GM19468 (cell line): ENCODE data around the gene SIGLEC1.

ENCODE experiments used
- ATAC-seq: cut with Tn5 transposase; IDR thresholded peaks from one replicate; pipeline ENCODE4 v1.9.1; 2021; ENCODE audit warnings: mild to moderate bottlenecking, moderate library complexity, moderate number of reproducible peaks; ENCODE audit not compliant: unreplicated experiment; ENCODE audit errors: extremely low read depth

The SIGLEC1 gene

DNA sequence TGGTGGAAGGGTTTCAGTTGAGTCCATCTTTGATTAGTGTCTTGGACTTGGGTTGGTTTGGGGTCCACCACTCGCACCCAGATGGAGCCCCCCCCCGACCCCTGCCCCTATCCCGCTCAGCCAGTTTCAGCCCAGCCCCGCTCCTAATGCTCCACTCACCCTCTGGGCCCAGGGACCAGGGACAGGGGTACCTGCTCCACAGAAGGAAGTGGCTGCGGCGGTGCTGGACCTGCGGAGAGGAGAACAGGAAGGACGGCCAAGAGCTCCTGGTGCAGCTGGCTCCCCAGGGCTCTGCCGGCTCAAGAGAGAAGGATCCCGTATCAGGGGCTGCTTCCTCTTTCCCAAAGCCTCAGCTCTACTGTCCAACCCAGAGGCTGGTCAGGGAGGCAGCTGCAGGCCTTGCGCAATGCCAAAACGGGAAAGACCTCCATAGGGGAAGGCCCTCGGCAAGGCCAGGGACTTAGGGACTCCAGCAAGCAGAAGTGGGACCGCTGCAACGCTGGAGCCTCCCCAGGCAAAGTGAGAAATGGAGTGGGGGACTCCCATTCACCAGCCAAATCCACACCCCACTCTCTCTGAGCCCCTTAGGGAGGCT is at the start of gene SIGLEC1:
TSS of gene SIGLEC1 (minus strand) at position 322 of the 595 bp plus-strand sequence. CDS start 5,472 bp downstream, outside the sequence.
- ATAC-seq, result no peak

GRCh38 chr20:3760655-3761348 is 48.4 kb upstream of the SIGLEC1 start:
- no peak for ATAC-seq

DNA sequence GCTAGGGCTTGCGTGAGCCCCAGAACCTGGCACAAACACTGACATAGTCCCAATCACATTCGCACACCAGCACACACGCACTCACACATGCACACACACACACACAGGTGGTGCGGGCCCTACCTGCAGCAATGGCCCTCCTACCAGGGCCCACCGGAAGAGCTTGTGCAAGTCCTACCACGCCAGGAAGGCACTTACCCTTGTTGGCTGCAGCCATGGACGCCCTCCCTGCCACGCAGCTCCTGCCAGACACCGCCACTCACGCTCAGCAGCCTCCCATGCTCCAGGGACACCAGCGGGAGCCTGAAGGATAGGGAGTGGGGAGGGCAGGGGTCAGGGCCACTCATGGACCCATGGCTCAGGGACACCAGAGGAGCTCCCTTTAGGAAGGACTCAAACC is 47.5 kb upstream of the SIGLEC1 start:
- ATAC-seq, result no peak

GRCh38 chr20:3759316-3759823 is 47.0 kb upstream of the SIGLEC1 start:
- ATAC-seq, result no peak

DNA sequence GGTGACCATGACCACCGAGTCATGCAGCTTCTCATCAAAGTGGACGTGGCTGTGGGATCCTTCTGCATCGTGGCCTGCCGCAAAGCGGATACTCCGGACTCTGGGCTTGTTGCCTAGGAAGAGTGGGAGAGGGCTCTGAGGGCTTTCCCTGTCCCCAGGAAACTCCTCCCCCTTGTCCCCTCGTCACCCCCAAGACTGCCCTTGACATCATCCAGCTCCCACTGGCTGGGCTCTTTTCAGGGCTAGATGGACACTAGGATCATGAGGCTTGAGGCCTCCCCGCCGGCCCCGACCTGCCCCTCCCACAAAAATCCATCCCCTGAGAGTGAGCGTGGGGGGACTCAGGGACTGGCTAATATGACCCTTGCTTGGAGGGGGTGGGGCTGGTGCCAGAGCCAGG is 46.2 kb upstream of the SIGLEC1 start:
- ATAC-seq, result no peak

GRCh38 chr20:3757268-3757667 is 44.9 kb upstream of the SIGLEC1 start:
- ATAC-seq, result no peak

GRCh38 chr20:3755814-3756480 is 43.5 kb upstream of the SIGLEC1 start:
- no peak for ATAC-seq

DNA sequence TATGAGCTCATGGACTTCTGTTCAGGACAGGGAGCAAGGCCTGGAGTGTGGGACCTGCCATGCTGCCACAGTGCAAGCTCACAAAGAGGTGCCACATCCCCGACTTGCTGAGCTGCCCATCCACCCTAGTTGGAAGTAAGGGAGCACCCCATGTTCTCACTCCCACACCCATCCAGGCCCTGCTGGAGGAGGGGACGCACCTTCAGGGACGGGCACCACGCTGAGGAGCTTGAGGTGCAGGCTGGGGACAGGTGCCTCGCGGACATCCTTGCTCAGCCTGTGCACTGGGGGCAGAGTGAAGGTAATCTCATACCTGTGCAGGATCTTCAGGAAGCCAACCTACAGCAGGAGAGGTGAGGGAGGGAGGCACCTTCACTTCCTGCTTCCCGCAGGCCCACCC is 42.9 kb upstream of the SIGLEC1 start:
- ATAC-seq, result no peak

DNA sequence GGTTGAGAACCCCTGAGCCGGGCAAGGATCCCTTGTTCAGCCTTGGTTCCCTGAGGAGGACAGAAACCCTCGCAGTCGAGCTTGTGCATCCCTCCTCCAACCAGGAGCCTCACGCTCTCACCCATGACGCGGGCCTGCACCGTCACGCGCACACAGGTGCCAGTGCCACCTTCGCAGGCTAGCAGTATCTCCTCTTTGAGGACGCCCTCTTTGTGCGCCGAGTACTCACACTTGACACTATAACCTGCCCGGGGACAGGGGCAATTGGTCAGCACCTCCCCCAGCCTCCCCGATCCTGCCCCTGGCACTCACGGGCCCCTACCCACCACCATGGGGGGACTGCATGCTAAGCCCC is 41.9 kb upstream of the SIGLEC1 start:
- no peak for ATAC-seq

DNA sequence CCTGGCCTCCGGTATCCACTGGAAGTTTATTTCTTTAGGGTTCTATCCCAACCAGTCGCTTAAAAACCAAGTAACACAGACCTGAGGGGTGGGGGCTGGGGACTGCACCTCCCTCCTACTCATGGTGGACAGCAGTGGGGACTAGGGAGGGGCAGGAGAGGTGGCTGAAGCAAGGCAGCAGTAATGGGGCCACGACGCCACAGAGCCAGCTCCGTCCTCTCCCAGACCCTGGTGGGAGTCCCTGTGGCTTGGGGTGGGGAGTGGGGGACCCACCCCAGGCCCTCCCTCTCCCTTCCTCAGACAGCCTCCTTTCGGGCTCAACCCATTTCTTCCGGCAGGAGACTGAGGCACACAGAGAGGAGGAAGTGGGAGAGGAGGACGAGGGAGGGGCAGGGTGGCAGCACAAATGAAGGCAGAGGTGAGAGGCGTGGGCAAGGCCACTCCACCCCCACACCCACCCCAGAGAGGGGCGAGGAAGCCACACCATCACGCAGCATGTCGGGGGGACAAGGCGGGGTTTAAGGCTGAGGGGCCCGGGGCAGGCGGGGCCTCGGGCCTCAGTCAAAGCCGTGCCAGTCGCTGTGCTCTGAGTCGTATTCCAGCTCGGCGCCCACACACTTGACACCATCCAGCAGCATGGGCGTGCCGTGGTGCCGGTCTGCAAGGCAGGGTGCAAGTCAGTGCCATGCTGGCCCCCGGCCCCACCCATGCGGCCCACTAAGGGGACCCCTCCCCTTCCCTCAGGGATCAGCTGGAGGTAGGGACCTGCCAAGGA is 41.3 kb upstream of the SIGLEC1 start:
- ATAC-seq, result no peak

- ATAC-seq, result no peak
These were observed 40.7 kb upstream of the SIGLEC1 start for GRCh38 chr20:3753098-3753497.

GRCh38 chr20:3752386-3752759 is 40.0 kb upstream of the SIGLEC1 start:
- ATAC-seq, result no peak

DNA sequence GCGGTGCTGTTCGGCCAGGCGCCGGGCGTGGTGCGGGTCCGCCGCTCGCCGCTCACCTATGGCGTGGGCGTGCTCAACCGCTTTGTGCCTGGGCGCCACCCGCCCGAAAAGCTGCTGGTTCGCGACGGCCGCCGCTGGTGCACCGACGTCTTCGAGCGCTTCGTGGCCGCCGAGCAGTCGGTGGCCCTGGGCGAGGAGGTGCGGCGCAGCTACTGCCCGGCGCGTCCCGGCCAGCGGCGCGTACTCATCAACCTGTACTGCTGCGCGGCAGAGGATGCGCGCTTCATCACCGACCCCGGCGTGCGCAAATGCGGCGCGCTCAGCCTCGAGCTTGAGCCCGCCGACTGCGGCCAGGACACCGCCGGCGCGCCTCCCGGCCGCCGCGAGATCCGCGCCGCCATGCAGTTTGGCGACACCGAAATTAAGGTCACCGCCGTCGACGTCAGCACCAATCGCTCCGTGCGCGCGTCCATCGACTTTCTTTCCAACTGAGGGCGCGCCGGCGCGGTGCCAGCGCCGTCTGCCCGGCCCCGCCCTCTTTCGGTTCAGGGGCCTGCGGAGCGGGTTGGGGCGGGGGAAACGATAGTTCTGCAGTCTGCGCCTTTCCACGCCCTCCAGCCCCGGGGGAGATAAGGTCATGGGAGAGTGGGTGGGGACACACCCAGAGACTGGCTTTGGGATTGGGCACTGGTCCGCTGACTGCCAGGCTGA is 39.4 kb upstream of the SIGLEC1 start:
- no peak for ATAC-seq

GRCh38 chr20:3751305-3751674 is 38.9 kb upstream of the SIGLEC1 start:
- ATAC-seq, result no peak

GRCh38 chr20:3749689-3750531 is 37.5 kb upstream of the SIGLEC1 start:
- peak; percentile 49 for ATAC-seq

GRCh38 chr20:3749087-3749688 is 36.8 kb upstream of the SIGLEC1 start:
- no peak for ATAC-seq

DNA sequence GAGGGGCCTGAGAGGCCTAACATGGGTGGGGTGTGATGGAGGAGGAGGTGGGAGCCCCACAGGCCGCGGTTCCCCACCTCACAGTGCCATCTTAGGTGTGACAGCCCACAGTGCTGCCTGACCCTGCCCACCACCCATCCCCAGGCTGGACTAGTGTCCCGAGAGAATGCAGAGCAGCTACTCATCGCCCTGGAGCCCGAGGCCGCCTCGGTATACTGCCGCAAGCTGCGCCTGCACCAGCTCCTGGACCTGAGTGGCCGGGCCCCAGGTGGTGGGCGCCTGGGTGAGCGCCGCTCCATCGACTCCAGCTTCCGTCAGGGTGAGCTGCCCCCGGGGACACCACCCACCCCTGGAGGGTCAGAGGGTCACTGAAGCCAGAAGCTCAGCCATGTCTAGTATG is 35.7 kb upstream of the SIGLEC1 start:
- no peak for ATAC-seq

DNA sequence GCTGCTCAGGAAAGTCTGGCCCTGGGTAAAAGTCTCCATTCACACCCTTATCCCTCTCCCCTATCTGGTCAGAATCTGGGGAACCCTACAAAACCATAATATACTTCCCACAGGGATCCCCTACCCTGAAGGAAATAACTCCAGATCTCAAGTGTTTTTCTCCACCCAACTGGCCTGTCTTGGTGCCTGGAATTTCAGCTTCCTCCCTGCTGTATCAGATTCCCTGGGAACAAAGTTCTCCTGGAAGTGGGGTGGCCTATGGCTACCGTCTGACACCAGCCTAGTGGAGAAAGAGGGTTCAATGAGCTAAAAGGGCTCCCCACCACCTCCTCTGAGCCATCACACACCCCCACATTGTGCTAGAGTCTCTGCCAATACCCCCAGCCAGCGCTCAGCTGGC is 35.1 kb upstream of the SIGLEC1 start:
- ATAC-seq, result no peak

- ATAC-seq, result no peak
These were observed 33.3 kb upstream of the SIGLEC1 start for GRCh38 chr20:3745686-3746173.
